Endothelial cell of umbilical vein (primary cell): ENCODE results near the gene LRCH1.

Experiments used
- CTCF ChIP-seq, 2 donors: IDR thresholded peaks; 1 replicate in 1 of 2; 2 replicates in 1 of 2; pipeline ENCODE4 v1.5.1; 2011; ENCODE audit warnings: low read length in 2 of 2, mild to moderate bottlenecking in 2 of 2, moderate library complexity in 2 of 2, control low read depth in 1 of 2, inconsistent platforms in 1 of 2, low read depth in 1 of 2; ENCODE audit not compliant: insufficient read depth in 1 of 2; ENCODE audit errors: extremely low read depth in 1 of 2
- JUN ChIP-seq: IDR thresholded peaks from 2 replicates; pipeline ENCODE4 v1.6.1; 2011; ENCODE audit warnings: borderline replicate concordance, low read depth; ENCODE audit not compliant: insufficient read length, insufficient read depth
- POLR2A ChIP-seq: IDR thresholded peaks from 2 replicates; pipeline ENCODE4 v1.6.1; 2012; ENCODE audit warnings: low read depth, mild to moderate bottlenecking, control low read depth, low read length
- POLR2AphosphoS5 ChIP-seq: IDR thresholded peaks from 2 replicates; pipeline ENCODE4 v1.6.1; 2012; ENCODE audit warnings: low read depth, mild to moderate bottlenecking, control low read depth, low read length, moderate library complexity; ENCODE audit not compliant: insufficient read depth

- no peak for TF ChIP-seq CTCF (IDR thresholded peaks at IDR 0.05; ENCODE audit: extremely low read depth in 1 of 2, insufficient read depth in 1 of 2, low read depth in 1 of 2, low read length in 2 of 2)
- no peak for TF ChIP-seq JUN
- no peak for TF ChIP-seq POLR2A
- TF ChIP-seq POLR2AphosphoS5 = no peak
Measured at GRCh38 chr13:46560778-46561177, 7.8 kb downstream of the LRCH1 start.
